ENCODE measurements around the gene ABTB2.

The ABTB2 gene

GRCh38 chr11:34206407-34207300 is 151.2 kb downstream of the ABTB2 start:
- DNase-seq, result no peak

GRCh38 chr11:34205326-34206035 is 152.3 kb downstream of the ABTB2 start:
- no peak for DNase-seq

GRCh38 chr11:34204396-34205279 is 153.2 kb downstream of the ABTB2 start:
- DNase-seq, result no peak

GRCh38 chr11:34203377-34203871 is 154.4 kb downstream of the ABTB2 start:
- no peak for DNase-seq

- DNase-seq, result no peak
Observed at GRCh38 chr11:34201129-34201528, 156.7 kb downstream of the ABTB2 start.

- no peak for DNase-seq
Observed at GRCh38 chr11:34199525-34199924, 158.3 kb downstream of the ABTB2 start.

- no peak for DNase-seq
Observed at GRCh38 chr11:34198523-34198922, 159.3 kb downstream of the ABTB2 start.

GRCh38 chr11:34197256-34197655 is 160.6 kb downstream of the ABTB2 start:
- no peak for DNase-seq

- DNase-seq, result no peak
Observed at GRCh38 chr11:34194576-34195335, 163.1 kb downstream of the ABTB2 start.

GRCh38 chr11:34192481-34193401 is 165.1 kb downstream of the ABTB2 start:
- DNase-seq, result no peak

GRCh38 chr11:34191578-34191977 is 166.2 kb downstream of the ABTB2 start:
- no peak for DNase-seq

GRCh38 chr11:34190192-34191139 is 167.3 kb downstream of the ABTB2 start:
- no peak for DNase-seq

- no peak for DNase-seq
Observed at GRCh38 chr11:34189191-34189590, 168.6 kb downstream of the ABTB2 start.

GRCh38 chr11:34188181-34188580 is 169.6 kb downstream of the ABTB2 start:
- no peak for DNase-seq

GRCh38 chr11:34185926-34186841 is 171.6 kb downstream of the ABTB2 start:
- no peak for DNase-seq

GRCh38 chr11:34184505-34185015 is 173.2 kb downstream of the ABTB2 start:
- DNase-seq, result no peak

- no peak for DNase-seq
Observed at GRCh38 chr11:34183848-34184391, 173.9 kb downstream of the ABTB2 start.

All from NCI-H2107 (cell line).